DOHH2 (cell line): ENCODE data around the gene B4GALT3.

Source experiments
- EZH2phosphoT487 ChIP-seq: fragments of 200-600 bp; sonication (generic); IDR thresholded peaks from 2 replicates; pipeline ENCODE4 v1.6.1; 2017; ENCODE audit warnings: borderline replicate concordance, mild to moderate bottlenecking, antibody characterized with exemption, low read length, moderate library complexity, mixed read lengths
- TF ChIP-seq, protein P1 (sequence below): fragments of 200-600 bp; sonication (generic); IDR thresholded peaks from one replicate; pipeline ENCODE4 v1.5.1; 2014; ENCODE audit warnings: antibody characterized with exemption, mild to moderate bottlenecking, low read depth, low read length; ENCODE audit not compliant: poor library complexity, severe bottlenecking

GRCh38 chr1:161158316-161159010 is 18.8 kb downstream of the B4GALT3 start:
- TF ChIP-seq, protein P1, sequence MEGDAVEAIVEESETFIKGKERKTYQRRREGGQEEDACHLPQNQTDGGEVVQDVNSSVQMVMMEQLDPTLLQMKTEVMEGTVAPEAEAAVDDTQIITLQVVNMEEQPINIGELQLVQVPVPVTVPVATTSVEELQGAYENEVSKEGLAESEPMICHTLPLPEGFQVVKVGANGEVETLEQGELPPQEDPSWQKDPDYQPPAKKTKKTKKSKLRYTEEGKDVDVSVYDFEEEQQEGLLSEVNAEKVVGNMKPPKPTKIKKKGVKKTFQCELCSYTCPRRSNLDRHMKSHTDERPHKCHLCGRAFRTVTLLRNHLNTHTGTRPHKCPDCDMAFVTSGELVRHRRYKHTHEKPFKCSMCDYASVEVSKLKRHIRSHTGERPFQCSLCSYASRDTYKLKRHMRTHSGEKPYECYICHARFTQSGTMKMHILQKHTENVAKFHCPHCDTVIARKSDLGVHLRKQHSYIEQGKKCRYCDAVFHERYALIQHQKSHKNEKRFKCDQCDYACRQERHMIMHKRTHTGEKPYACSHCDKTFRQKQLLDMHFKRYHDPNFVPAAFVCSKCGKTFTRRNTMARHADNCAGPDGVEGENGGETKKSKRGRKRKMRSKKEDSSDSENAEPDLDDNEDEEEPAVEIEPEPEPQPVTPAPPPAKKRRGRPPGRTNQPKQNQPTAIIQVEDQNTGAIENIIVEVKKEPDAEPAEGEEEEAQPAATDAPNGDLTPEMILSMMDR, result no peak
- TF ChIP-seq EZH2phosphoT487, result no peak
